Endometrial microvascular endothelial cells (primary cell): ENCODE data around the gene PRR7. TPM values are rescaled to one million over a fixed set of nuclear protein-coding genes. Genes with fewer than 3 reads are reported as not detected.

Experiments
- in situ Hi-C: cut with HindIII; loops from 2 replicates; pipeline ENCODE4 v1.10.0; 2017; ENCODE audit warnings: low sequenced_read_pairs, low pct_unique_long_range_greater_than_20kb; ENCODE audit errors: inconsistent ontology term
- total RNA-seq: library from RNA; depleted of rRNA; stranded (reverse); fragments of >200 nt; gene quantifications from one replicate; pipeline ENCODE4 v1.2.3, GENCODE V29; 2015; ENCODE audit errors: inconsistent ontology term

The PRR7 gene
- total RNA-seq, 1 donor from 2014 or later, result 11.2 TPM

DNA sequence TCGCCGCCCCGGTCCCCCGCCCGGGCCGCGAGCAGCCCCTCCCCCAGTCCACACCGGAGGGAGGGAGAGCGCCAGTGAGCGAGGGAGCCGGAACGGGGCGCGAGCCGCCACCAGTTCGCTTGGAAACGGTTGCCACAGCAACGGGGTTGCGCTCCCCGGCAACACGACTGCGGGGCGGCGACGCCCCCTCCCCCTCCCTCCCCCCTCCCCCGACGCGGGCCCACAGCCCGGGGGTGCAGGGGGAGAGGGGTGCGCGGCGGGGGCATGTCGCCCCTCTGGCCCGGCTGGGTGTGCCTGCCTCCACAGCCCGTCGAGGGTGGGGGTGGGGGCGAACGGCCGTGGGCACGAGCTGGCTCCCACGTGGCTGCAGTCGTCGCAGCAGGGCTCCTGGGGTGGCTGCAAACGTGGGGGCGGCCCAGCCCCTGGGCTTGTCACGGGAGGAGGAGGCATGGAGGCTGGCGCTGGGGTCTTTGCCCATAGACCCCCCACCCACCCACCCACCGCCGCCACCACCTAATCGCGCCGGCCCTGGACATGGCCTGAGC lies 524 bp downstream of the PRR7 start:
- in situ Hi-C loops, result loop anchor here (10.0 kb wide), 1 partner anchor 122 kb away; no protein-coding TSS in a partner anchor

DNA sequence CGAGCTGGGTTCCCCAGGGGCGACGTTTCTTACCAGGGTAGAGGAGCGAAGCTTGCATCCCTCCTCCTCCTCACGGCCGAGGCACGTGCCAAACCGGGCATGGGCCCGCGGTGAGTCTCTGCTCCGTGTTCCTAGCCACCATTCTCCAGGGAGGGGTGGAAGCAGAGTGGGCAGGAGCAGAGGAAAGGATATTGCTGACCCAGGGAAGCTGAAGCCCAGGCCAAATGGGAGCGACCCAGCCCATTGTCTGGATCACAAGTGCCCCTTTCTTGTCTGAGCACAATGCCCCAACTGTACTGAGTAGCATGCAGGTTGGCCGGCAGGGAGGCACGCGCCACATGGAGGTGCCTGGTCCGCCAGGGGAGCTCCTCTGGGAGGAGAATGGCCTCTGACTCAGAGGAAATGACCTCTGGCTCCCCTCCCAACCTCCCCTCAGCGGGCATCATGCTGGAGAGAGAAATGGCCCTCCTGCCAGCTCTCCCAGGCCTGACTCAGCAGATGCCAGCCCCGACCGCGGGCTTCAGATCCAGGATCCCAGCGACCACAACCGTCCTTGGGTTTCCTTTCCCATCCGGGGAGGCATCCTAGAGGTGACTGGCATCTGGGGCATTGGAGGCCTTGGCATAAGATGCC lies 1.1 kb downstream of the PRR7 start:
- in situ Hi-C loops, result loop anchor here (10.0 kb wide), 1 partner anchor 123 kb away; no protein-coding TSS in a partner anchor

DNA sequence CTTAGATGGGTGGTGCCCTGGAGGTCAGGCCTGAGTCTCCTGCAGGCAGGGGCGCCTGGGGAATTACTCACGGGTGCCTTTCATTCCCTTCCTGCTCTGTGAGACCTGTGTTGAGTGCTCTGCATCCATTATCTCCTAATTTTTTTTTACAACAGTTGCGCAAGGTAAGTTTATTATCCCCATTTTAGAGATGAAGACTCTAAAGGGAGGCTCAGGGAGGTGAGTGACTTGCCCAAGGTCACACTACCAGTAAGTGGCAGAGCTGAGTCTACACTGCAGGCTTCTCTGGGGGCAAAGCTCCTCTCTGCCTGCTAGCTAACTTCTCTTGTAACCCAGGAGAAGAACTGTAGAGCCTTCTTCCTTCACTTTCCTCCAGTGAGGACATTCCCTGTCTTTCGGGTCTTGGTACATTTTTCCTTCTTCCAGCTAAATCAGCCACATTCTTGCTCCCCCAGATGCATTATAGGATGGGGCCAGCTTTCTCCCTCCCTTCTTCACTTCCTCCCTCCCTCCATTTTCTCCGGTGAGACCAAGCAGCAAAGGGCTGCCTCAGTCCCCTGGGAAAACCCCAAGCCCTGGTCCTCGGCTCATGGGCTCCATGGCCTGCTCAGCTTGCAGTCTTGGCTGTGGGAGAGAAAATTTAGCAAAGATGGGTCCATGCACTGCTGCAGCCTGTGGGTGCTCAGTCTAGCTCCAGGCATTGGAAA lies 1.8 kb downstream of the PRR7 start:
- in situ Hi-C loops, result loop anchor here (10.0 kb wide), 1 partner anchor 124 kb away; no protein-coding TSS in a partner anchor

- in situ Hi-C loops, result loop anchor here (10.0 kb wide), 1 partner anchor 125 kb away; no protein-coding TSS in a partner anchor
Observed at GRCh38 chr5:177449140-177450061, 2.8 kb downstream of the PRR7 start.

- in situ Hi-C loops, result no loop called here
Observed at GRCh38 chr5:177450667-177451424, 4.2 kb downstream of the PRR7 start.

- in situ Hi-C loops, result no loop called here
Observed at GRCh38 chr5:177452688-177453638, 6.3 kb downstream of the PRR7 start.

GRCh38 chr5:177453852-177454396 lies 7.3 kb downstream of the PRR7 start:
- in situ Hi-C loops, result no loop called here

- in situ Hi-C loops, result no loop called here
Observed at GRCh38 chr5:177454397-177455035, 7.9 kb downstream of the PRR7 start.

DNA sequence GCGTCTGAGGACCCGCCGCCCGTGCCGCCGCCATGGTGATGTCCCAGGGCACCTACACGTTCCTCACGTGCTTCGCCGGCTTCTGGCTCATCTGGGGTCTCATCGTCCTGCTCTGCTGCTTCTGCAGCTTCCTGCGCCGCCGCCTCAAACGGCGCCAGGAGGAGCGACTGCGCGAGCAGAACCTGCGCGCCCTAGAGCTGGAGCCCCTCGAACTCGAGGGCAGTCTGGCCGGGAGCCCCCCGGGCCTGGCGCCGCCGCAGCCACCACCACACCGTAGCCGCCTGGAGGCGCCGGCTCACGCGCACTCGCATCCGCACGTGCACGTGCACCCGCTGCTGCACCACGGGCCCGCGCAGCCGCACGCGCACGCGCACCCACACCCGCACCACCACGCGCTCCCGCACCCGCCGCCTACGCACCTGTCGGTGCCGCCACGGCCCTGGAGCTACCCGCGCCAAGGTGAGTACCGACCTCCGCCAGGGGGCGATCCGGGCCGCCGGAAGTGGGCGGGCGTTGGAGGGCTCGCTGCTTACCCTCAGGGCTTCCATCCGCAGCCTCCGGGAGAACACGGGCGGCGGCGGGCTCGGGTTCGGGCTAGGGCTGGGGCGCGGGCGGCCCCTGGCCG lies 8.5 kb downstream of the PRR7 start:
- in situ Hi-C loops, result no loop called here

- in situ Hi-C loops, result no loop called here
Observed at GRCh38 chr5:177455661-177456590, 9.3 kb downstream of the PRR7 start.

DNA sequence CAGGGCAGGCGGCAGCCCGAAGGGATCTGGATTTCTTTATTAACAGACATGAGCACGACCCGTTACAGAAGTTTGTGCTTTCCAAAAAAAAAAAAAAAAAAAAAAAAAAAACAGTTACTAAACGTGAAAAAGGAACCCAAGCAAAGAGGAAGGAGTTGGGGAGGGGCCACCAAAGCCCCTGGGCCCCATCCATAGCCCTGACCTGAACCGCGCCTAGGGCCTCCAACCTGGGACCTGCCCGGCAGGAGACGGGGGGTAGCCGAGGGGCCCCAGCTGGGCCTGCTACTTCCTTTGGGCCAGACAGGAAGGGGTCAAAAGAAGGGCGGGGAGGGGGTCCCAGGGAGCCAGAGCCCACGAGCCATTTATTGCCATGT lies 10.0 kb downstream of the PRR7 start:
- in situ Hi-C loops, result no loop called here

- in situ Hi-C loops, result no loop called here
Observed at GRCh38 chr5:177456976-177457851, 10.6 kb downstream of the PRR7 start.

- in situ Hi-C loops, result no loop called here
Observed at GRCh38 chr5:177457852-177458681, 11.5 kb downstream of the PRR7 start.

DNA sequence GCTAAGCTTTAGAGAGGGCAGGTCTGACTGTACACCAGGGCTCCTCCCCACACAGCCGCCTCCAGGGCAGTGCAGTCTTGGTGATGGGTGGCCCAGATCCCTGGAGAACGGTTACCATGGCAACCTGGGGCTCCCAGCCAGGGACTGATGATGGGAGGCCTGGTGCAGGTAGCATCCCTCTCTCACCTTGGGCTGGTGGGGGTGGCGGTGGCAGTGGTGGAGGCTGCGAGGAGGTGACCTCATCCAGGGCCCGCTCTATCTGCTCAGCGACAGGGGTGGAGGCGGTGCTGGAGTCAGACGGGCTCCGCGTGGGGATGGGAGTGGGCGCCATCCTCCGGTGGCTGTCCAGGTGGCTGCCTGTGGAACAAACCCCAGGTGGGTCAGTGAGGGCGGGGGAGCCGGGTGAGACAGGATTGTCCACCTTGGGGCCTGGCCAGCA lies 12.3 kb downstream of the PRR7 start:
- in situ Hi-C loops, result no loop called here
